Umbilical cord (tissue), 2 donors: ENCODE measurements around the gene THOC5. TPM values are rescaled to one million over a fixed set of nuclear protein-coding genes. Genes with fewer than 3 reads are reported as not detected.
"Not testable (repeated sequence)": the region's sequence is repeated elsewhere in the genome, so short reads cannot be mapped to it uniquely, and the experiment has no call there.

Experiments used
- DNase-seq: peaks from one replicate; pipeline ENCODE4 v3.0.0-alpha.2; 2015; ENCODE audit warnings: low spot score
- total RNA-seq: library from RNA; depleted of rRNA; stranded (reverse); fragments of >200 nt; gene quantifications from one replicate; pipeline ENCODE4 v1.2.3, GENCODE V29; 2014; ENCODE audit warnings: low replicate concordance; ENCODE audit not compliant: insufficient read depth

Gene THOC5
- total RNA-seq, 1 donor from 2014 or later = 26.5 TPM

- no peak for DNase-seq
Measured at GRCh38 chr22:29510542-29510941, 43.0 kb downstream of the THOC5 start.

GRCh38 chr22:29509815-29510214, 43.7 kb downstream of the THOC5 start:
- no peak for DNase-seq

- no peak for DNase-seq
Measured at GRCh38 chr22:29509298-29509697, 44.3 kb downstream of the THOC5 start.

DNA sequence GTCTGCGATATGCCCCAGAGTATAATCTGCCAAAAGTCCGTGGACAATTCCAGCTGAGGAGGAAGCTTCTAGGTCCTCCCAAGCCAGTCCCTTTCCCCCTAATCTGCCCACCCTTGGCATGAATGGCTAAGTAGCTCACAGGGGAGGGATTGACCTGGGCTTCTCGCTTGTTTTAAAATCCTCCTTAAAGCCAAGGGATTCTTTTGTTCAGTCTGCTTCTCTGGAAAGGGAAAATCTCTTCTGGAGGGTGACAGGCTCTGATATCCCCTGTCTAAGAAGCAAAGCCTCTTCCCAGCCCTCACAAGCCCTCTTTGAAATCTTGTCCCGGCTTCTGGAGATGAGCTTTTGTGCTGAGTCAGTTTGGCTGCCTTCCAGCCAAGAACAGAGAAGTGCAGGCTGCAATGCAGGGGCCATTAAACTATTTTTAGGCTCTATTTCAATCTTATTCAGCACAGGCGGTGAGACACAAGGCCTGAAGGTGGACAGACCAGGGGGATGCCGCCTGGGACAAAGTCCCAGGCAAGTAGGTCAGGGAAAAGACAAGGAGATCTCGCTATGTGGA, 49.7 kb downstream of the THOC5 start:
- DNase-seq = peak; percentile 96

GRCh38 chr22:29499852-29500251, 53.7 kb downstream of the THOC5 start:
- no peak for DNase-seq

DNA sequence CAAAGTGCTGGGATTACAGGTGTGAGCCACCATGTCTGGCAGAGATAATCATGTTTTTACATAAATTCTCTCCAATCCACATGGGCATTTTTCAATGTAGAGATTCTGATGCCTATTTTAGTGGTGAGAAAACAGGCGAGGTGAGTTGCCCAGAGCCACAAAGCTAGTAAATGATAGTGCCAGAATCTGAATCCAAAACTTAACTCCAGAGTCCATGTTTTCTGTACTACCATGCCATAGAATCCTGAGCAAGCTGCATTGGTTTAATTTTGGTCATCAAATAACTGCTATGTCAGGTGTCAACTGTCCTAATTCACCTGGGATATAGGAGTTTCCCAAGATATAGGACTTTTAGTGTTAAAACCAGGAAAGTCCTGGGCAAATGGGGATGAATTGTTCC, 59.9 kb downstream of the THOC5 start:
- no peak for DNase-seq

GRCh38 chr22:29491012-29491411, 62.5 kb downstream of the THOC5 start:
- no peak for DNase-seq

DNA sequence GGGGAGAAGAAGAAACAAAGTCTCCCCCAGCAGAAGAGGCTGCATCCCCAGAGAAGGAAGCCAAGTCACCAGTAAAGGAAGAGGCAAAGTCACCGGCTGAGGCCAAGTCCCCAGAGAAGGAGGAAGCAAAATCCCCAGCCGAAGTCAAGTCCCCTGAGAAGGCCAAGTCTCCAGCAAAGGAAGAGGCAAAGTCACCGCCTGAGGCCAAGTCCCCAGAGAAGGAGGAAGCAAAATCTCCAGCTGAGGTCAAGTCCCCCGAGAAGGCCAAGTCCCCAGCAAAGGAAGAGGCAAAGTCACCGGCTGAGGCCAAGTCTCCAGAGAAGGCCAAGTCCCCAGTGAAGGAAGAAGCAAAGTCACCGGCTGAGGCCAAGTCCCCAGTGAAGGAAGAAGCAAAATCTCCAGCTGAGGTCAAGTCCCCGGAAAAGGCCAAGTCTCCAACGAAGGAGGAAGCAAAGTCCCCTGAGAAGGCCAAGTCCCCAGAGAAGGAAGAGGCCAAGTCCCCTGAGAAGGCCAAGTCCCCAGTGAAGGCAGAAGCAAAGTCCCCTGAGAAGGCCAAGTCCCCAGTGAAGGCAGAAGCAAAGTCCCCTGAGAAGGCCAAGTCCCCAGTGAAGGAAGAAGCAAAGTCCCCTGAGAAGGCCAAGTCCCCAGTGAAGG, 64.3 kb downstream of the THOC5 start:
- not testable (repeated sequence) for DNase-seq

DNA sequence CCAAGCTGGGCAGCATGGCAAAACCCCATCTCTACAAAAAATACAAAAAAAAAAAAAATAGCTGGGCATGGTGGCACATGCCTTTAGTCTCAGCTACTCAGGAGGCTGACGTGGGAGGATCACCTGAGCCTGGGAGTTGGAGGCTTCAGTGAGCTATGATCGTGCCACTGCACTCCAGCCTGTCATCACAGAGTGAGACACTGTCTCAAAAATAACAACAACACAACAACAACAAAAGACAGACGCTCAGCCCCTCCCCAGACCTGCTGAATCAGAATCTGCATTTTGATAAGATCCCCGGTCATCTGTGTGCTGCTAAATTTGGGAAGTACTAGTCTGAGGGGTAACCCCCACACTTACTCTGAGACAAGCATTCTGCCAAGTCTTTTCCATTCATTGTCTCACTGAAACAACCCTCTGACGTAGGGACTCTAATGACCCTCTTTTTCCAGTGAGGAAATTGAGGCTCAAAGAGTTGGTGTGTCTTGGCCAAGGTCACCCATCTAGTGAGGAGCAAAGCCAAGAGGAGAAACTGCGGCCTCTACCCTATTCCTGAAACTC, 66.1 kb downstream of the THOC5 start:
- no peak for DNase-seq

DNA sequence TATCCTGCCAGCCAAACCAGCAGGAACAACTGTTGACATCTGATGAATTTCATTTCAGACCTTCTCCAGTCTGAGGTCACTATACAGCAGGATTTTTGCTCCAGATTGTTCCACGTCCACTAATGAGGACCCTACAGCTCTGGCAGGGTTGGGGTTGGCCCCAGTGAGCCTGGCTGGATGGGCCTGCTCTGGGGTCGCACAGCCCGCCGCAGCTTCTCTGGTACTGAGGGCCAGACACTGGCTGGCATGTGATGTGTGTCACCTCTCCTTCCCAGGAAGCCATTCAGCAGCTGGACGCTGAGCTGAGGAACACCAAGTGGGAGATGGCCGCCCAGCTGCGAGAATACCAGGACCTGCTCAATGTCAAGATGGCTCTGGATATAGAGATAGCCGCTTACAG, 68.1 kb downstream of the THOC5 start:
- DNase-seq = no peak

GRCh38 chr22:29484642-29485041, 68.9 kb downstream of the THOC5 start:
- DNase-seq = no peak

DNA sequence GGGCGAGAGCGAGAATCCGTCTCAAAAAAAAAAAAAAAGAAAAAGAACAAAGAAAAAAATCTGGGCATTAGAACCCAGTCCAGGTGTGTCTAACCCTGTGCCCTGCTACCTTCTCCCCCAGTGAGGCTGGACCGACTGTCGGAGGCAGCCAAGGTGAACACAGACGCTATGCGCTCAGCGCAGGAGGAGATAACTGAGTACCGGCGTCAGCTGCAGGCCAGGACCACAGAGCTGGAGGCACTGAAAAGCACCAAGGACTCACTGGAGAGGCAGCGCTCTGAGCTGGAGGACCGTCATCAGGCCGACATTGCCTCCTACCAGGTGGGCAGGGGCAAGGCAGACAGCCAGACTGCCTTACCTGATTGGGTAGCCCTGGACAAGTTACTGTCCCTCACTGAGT, 70.3 kb downstream of the THOC5 start:
- DNase-seq = no peak

DNA sequence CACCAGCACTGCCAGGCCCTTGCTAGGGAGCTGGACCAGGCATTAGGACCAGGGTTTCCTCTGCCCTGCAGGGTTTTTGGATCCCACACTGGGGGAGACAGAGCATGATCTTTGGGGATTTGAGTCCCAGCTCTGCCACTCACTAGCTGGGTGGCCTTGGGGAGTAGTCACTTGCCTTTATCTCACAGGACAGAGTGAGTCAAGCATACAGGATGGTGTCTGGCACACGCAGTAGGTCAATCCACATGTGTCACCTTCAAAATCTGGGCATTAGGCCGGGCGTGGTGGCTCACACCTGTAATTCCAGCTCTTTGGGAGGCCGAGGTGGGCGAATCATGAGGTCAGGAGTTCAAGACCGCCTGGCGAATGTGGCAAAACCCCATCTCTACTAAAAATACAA, 70.8 kb downstream of the THOC5 start:
- no peak for DNase-seq

DNA sequence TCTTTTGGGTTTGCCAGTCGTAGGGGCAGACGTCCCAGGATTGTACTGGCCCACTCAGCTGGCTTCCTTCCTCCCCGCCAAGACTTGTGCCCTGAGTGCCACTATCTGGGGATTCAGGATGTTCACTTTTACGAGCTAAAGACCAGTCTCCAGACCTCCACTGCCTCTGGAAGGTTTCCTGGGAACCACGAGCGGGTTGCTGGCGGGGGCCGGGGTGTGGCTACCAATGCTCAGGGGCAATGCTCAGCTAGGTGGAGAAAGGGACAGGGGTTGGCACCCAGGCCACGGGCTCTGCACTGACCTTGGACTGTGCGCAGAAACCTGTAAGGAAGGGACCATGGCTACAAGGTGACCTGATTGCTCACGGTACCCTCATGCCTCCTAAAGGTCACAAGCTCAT, 71.3 kb downstream of the THOC5 start:
- no peak for DNase-seq

GRCh38 chr22:29481265-29482000, 72.1 kb downstream of the THOC5 start:
- DNase-seq = no peak

DNA sequence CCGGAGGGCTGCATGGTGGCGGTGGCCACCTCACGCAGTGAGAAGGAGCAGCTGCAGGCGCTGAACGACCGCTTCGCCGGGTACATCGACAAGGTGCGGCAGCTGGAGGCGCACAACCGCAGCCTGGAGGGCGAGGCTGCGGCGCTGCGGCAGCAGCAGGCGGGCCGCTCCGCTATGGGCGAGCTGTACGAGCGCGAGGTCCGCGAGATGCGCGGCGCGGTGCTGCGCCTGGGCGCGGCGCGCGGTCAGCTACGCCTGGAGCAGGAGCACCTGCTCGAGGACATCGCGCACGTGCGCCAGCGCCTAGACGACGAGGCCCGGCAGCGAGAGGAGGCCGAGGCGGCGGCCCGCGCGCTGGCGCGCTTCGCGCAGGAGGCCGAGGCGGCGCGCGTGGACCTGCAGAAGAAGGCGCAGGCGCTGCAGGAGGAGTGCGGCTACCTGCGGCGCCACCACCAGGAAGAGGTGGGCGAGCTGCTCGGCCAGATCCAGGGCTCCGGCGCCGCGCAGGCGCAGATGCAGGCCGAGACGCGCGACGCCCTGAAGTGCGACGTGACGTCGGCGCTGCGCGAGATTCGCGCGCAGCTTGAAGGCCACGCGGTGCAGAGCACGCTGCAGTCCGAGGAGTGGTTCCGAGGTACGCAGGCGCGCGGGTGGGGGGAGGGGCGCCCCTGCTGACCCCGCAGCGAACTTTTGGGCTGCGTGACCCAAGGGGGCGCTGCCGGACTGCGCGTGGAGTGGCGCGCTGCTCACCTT, 72.9 kb downstream of the THOC5 start:
- peak; percentile 68 for DNase-seq

GRCh38 chr22:29480262-29480511, 73.4 kb downstream of the THOC5 start:
- DNase-seq = no peak

- DNase-seq = no peak
Measured at GRCh38 chr22:29479417-29480261, 73.9 kb downstream of the THOC5 start, which contains the start of gene NEFH. TSS of gene NEFH (plus strand) at chr22:29480218. CDS start at chr22:29480263, 45 bp downstream.

DNA sequence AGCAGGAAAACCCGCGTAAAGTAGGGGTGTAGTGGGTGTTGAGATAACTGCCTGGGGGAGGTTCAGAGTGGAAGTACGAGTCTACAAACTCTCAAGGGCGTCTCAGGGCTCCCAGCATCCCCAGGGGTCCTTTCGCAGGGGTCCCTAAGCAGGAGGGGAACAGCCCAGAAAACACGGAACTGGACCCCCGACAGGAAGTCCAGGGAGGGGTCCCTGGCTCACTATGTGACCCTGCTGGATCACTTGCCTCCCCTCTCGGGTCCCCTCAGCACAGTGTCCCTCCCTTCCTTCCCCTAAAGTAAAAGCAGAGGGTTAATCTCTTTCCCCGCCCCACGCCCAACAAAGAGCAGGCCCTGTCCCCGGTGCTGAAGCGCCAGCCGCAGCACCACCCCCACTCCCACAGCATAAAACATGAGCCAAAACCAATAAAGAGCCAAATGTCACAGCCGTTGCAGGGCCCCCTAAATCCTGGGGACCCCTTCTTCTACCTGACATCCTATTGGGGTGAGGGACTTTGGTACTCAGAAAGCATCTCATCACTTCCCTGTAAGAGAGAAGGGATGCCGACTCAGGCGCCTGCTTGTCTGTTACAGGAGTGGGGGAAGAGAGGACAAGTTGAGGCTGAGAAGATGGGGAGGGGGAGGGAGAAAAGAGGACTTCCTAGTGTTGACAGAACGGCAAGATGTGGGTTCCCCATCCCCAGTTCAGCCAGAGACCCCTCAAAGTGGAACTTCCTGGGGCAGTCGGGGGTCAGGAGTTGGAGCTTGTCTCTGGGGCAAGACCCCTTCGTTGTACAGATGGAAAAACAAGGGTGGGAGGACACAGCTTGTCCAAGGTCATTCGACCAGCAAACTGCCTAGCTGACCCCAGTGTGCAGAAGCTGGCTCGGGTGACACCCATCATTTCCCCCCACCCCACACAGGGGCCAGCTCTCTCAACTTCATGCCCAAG, 75.0 kb downstream of the THOC5 start:
- peak; percentile 35 for DNase-seq

- no peak for DNase-seq
Measured at GRCh38 chr22:29477723-29478318, 75.7 kb downstream of the THOC5 start.
